HepG2 (cell line): Measurements from ENCODE around the gene MAN2C1. TPM values are rescaled to one million over a fixed set of nuclear protein-coding genes. Genes with fewer than 3 reads are reported as not detected.
A peak's percentile ranks its signal among the peaks of the same experiment; 100 is the strongest.

Experiments
- BRCA1 ChIP-seq: sonication (generic); formaldehyde crosslinking; IDR thresholded peaks from 2 replicates; pipeline ENCODE4 v1.4.0; 2020; ENCODE audit warnings: missing genetic modification reagents
- CHD2 ChIP-seq: IDR thresholded peaks from 2 replicates; pipeline ENCODE4 v1.6.1; 2011; ENCODE audit warnings: low read depth, low read length, improper control_type of control experiment
- DRAP1 ChIP-seq: IDR thresholded peaks from 2 replicates; pipeline ENCODE4 v1.6.1; 2016; ENCODE audit warnings: missing genetic modification reagents, missing compliant biosample characterization
- HMGXB4 ChIP-seq, 2 experiments: sonication (generic) in 1 of 2; formaldehyde crosslinking in 1 of 2; IDR thresholded peaks; 2 replicates each; pipeline versions ENCODE4 v1.4.0 to v1.6.1; 2018 to 2020; ENCODE audit warnings: missing genetic modification reagents in 2 of 2, borderline replicate concordance in 1 of 2, low read depth in 1 of 2, mild to moderate bottlenecking in 1 of 2, missing biosample characterization in 1 of 2
- IRF2 ChIP-seq: IDR thresholded peaks from 2 replicates; pipeline ENCODE4 v1.6.1; 2018; ENCODE audit warnings: missing genetic modification reagents, missing compliant biosample characterization
- ISL2 ChIP-seq: sonication (generic); formaldehyde crosslinking; IDR thresholded peaks from 2 replicates; pipeline ENCODE4 v1.5.0; 2020; ENCODE audit warnings: missing genetic modification reagents
- NFE2L1 ChIP-seq: sonication (generic); formaldehyde crosslinking; IDR thresholded peaks from 2 replicates; pipeline ENCODE4 v1.4.0; 2020; ENCODE audit warnings: missing genetic modification reagents, mild to moderate bottlenecking, borderline replicate concordance
- NRL ChIP-seq: sonication (generic); formaldehyde crosslinking; IDR thresholded peaks from 2 replicates; pipeline ENCODE4 v1.5.0; 2020; ENCODE audit warnings: missing genetic modification reagents, mild to moderate bottlenecking, moderate library complexity, borderline replicate concordance
- SMARCC2 ChIP-seq: fragments of 450-650 bp; IDR thresholded peaks from 2 replicates; pipeline ENCODE4 v1.6.1; 2017; ENCODE audit warnings: antibody characterized with exemption, mild to moderate bottlenecking
- SP2 ChIP-seq: sonication (generic); formaldehyde crosslinking; IDR thresholded peaks from 2 replicates; pipeline ENCODE4 v1.5.1; 2020; ENCODE audit warnings: mild to moderate bottlenecking, missing genetic modification reagents
- TAF1 ChIP-seq: sonication (generic); formaldehyde crosslinking; IDR thresholded peaks from 2 replicates; pipeline ENCODE4 v1.4.0; 2020; ENCODE audit warnings: missing genetic modification reagents
- THAP8 ChIP-seq: sonication (generic); formaldehyde crosslinking; IDR thresholded peaks from 2 replicates; pipeline ENCODE4 v1.5.1; 2020; ENCODE audit warnings: missing genetic modification reagents, mild to moderate bottlenecking, borderline replicate concordance
- UBTF ChIP-seq: sonication (generic); formaldehyde crosslinking; IDR thresholded peaks from 2 replicates; pipeline ENCODE4 v1.4.0; 2020; ENCODE audit warnings: mild to moderate bottlenecking, missing genetic modification reagents
- XBP1 ChIP-seq: sonication (generic); formaldehyde crosslinking; IDR thresholded peaks from 2 replicates; pipeline ENCODE4 v1.5.0; 2020; ENCODE audit warnings: missing genetic modification reagents
- ZKSCAN8 ChIP-seq: IDR thresholded peaks from 2 replicates; pipeline ENCODE4 v1.6.1; 2016; ENCODE audit warnings: borderline replicate concordance, missing genetic modification reagents, missing compliant biosample characterization
- ZMYM2 ChIP-seq: sonication (generic); formaldehyde crosslinking; IDR thresholded peaks from 2 replicates; pipeline ENCODE4 v1.8.0; 2022; ENCODE audit warnings: mild to moderate bottlenecking, missing genetic modification reagents
- ZNF121 ChIP-seq: sonication (generic); formaldehyde crosslinking; IDR thresholded peaks from 2 replicates; pipeline ENCODE4 v1.5.0; 2020; ENCODE audit warnings: mild to moderate bottlenecking, missing genetic modification reagents
- ZNF234 ChIP-seq: sonication (generic); formaldehyde crosslinking; conservative IDR thresholded peaks from 2 replicates; pipeline ENCODE4 v1.5.1; 2020; ENCODE audit warnings: mild to moderate bottlenecking, missing genetic modification reagents
- ZNF256 ChIP-seq: sonication (generic); formaldehyde crosslinking; conservative IDR thresholded peaks from 2 replicates; pipeline ENCODE4 v1.4.0; 2020; ENCODE audit warnings: missing genetic modification reagents
- ZNF552 ChIP-seq: sonication (generic); formaldehyde crosslinking; IDR thresholded peaks from 2 replicates; pipeline ENCODE4 v1.9.0; 2022; ENCODE audit warnings: missing genetic modification reagents, mild to moderate bottlenecking, borderline replicate concordance
- ZNF841 ChIP-seq: sonication (generic); formaldehyde crosslinking; IDR thresholded peaks from 2 replicates; pipeline ENCODE4 v1.8.1; 2023; ENCODE audit warnings: missing genetic modification reagents, borderline replicate concordance
- polyA plus RNA-seq, 8 experiments: library from polyadenylated mRNA; depleted of rRNA in 3 of 8; stranded (reverse) in 7 of 8; unstranded in 1 of 8; fragments of >200 nt; fragmentation: Illumina TruSeq in 4 of 8; extraction: Trizol in 4 of 8; gene quantifications; 2 replicates each; pipeline versions ENCODE4 v1.2.1 to v1.2.3, GENCODE V29; 2011 to 2016; ENCODE audit warnings: low read depth in 4 of 8, missing spikeins in 1 of 8, mixed read lengths in 1 of 8; ENCODE audit not compliant: insufficient read depth in 1 of 8
- total RNA-seq, 5 experiments: library from RNA; depleted of rRNA; stranded (reverse); fragments of >200 nt; fragmentation: Illumina TruSeq; extraction: Trizol; gene quantifications; 2 replicates each; pipeline ENCODE4 v1.2.3, GENCODE V29; 2016; ENCODE audit warnings: low read depth in 1 of 5
- TF ChIP-seq, protein P1 (sequence below): sonication (generic); formaldehyde crosslinking; IDR thresholded peaks from 2 replicates; pipeline ENCODE4 v1.4.0; 2020; ENCODE audit warnings: missing genetic modification reagents
- TF ChIP-seq, protein P2 (sequence below): sonication (generic); formaldehyde crosslinking; IDR thresholded peaks from 2 replicates; pipeline ENCODE4 v1.5.0; 2020; ENCODE audit warnings: missing genetic modification reagents

The MAN2C1 gene
- total and polyA plus RNA-seq, 2 of the 13 experiments (the other 11 are each of a cell fraction or from before 2014, with no cell fraction given): 62.6 to 71.0 TPM

- TF ChIP-seq ISL2 (CRISPR knock-in tag) (no peak; the same call in 1 of the 2 replicates), BRCA1 (CRISPR knock-in tag) (no peak), THAP8 (CRISPR knock-in tag) (no peak), CHD2 (0 out of 2 replicates have a peak, but pooled peaks have one; percentile 24), IRF2 (CRISPR knock-in tag) (peak; percentile 49), ZNF256 (CRISPR knock-in tag) (no peak), ZNF841 (CRISPR knock-in tag) (no peak), ZNF121 (CRISPR knock-in tag) (no peak), UBTF (CRISPR knock-in tag) (peak; percentile 88), DRAP1 (no peak), NFE2L1 (CRISPR knock-in tag) (no peak), HMGXB4 (CRISPR knock-in tag; IDR thresholded peaks at IDR 0.05; ENCODE audit: borderline replicate concordance in 1 of 2, low read depth in 1 of 2) (peak in 1 of 2 experiments; percentile 90; a peak in 3 of 4 replicates), ZNF234 (no peak), XBP1 (CRISPR knock-in tag) (0 out of 2 replicates have a peak, but pooled peaks have one; percentile 56), ZMYM2 (peak; percentile 66; the same call in 1 of the 2 replicates), SP2 (no peak), SMARCC2 (no peak), TAF1 (peak; percentile 44), ZKSCAN8 (0 out of 2 replicates have a peak, but pooled peaks have one; percentile 12), NRL (CRISPR knock-in tag) (peak; percentile 53; the same call in 1 of the 2 replicates), ZNF552 (CRISPR knock-in tag) (no peak)
- TF ChIP-seq, protein P1, sequence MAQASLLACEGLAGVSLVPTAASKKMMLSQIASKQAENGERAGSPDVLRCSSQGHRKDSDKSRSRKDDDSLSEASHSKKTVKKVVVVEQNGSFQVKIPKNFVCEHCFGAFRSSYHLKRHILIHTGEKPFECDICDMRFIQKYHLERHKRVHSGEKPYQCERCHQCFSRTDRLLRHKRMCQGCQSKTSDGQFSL (CRISPR knock-in tag): peak; percentile 35; the same call in 1 of the 2 replicates
- TF ChIP-seq, protein P2, sequence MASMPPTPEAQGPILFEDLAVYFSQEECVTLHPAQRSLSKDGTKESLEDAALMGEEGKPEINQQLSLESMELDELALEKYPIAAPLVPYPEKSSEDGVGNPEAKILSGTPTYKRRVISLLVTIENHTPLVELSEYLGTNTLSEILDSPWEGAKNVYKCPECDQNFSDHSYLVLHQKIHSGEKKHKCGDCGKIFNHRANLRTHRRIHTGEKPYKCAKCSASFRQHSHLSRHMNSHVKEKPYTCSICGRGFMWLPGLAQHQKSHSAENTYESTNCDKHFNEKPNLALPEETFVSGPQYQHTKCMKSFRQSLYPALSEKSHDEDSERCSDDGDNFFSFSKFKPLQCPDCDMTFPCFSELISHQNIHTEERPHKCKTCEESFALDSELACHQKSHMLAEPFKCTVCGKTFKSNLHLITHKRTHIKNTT (CRISPR knock-in tag): 0 out of 2 replicates have a peak, but pooled peaks have one; percentile 24
These were observed 21.0 kb downstream of the MAN2C1 start (continued) for GRCh38 chr15:75347222-75348033.
